ENCODE data around the gene GRIK4. TPM values are rescaled to one million over a fixed set of nuclear protein-coding genes. Genes with fewer than 3 reads are reported as not detected.

Gene GRIK4
- total RNA-seq, 1 donor from 2014 or later = not detected

- no peaks in the 10 kb centered on the region for H3K36me3 Mint-ChIP-seq (ENCODE audit: low read depth)
- H3K4me1 Mint-ChIP-seq (ENCODE audit: low read depth) = peaks cover 7% of the 10 kb centered on the region
- DNase-seq (ENCODE audit: low spot score) = no peak
- intact Hi-C loops (cut with micrococcal nuclease) = no loop called here
- H3K4me3 Mint-ChIP-seq (ENCODE audit: low read depth) = no peak overlapping the region
- peaks cover 7% of the 10 kb centered on the region for H3K27me3 Mint-ChIP-seq (ENCODE audit: low read depth)
- H3K27ac Mint-ChIP-seq = no peak overlapping the region
- no peaks in the 10 kb centered on the region for H3K9me3 Mint-ChIP-seq
These were observed 206.1 kb downstream of the GRIK4 start for GRCh38 chr11:120717623-120718022.

- intact Hi-C loops (cut with micrococcal nuclease) = no loop called here
- no peak overlapping the region for H3K27ac Mint-ChIP-seq
- H3K36me3 Mint-ChIP-seq (ENCODE audit: low read depth) = no peaks in the 10 kb centered on the region
- no peak overlapping the region for H3K4me3 Mint-ChIP-seq (ENCODE audit: low read depth)
- peaks cover 7% of the 10 kb centered on the region for H3K27me3 Mint-ChIP-seq (ENCODE audit: low read depth)
- H3K4me1 Mint-ChIP-seq (ENCODE audit: low read depth) = peaks cover 7% of the 10 kb centered on the region
- no peak for DNase-seq (ENCODE audit: low spot score)
- H3K9me3 Mint-ChIP-seq = no peaks in the 10 kb centered on the region
These were observed 206.6 kb downstream of the GRIK4 start for GRCh38 chr11:120718171-120718570.

GRCh38 chr11:120719348-120719747 is 207.8 kb downstream of the GRIK4 start:
- Mint-ChIP-seq H3K4me3 (ENCODE audit: low read depth) (no peak overlapping the region), H3K27me3 (ENCODE audit: low read depth) (peaks cover 5% of the 10 kb centered on the region), H3K9me3 (no peaks in the 10 kb centered on the region), H3K36me3 (ENCODE audit: low read depth) (no peaks in the 10 kb centered on the region), H3K27ac (no peak overlapping the region), H3K4me1 (ENCODE audit: low read depth) (peaks cover 7% of the 10 kb centered on the region)
- intact Hi-C loops (cut with micrococcal nuclease) = no loop called here
- DNase-seq (ENCODE audit: low spot score) = no peak

- DNase-seq (ENCODE audit: low spot score) = no peak
- H3K27ac Mint-ChIP-seq = no peak overlapping the region
- no peaks in the 10 kb centered on the region for H3K36me3 Mint-ChIP-seq (ENCODE audit: low read depth)
- intact Hi-C loops (cut with micrococcal nuclease) = no loop called here
- H3K4me1 Mint-ChIP-seq (ENCODE audit: low read depth) = no peaks in the 10 kb centered on the region
- H3K9me3 Mint-ChIP-seq = no peaks in the 10 kb centered on the region
- no peak overlapping the region for H3K4me3 Mint-ChIP-seq (ENCODE audit: low read depth)
- H3K27me3 Mint-ChIP-seq (ENCODE audit: low read depth) = no peaks in the 10 kb centered on the region
These were observed 209.2 kb downstream of the GRIK4 start for GRCh38 chr11:120720760-120721159.

- Mint-ChIP-seq H3K36me3 (ENCODE audit: low read depth) (no peaks in the 10 kb centered on the region), H3K4me3 (ENCODE audit: low read depth) (no peak overlapping the region), H3K4me1 (ENCODE audit: low read depth) (no peaks in the 10 kb centered on the region), H3K27ac (no peak overlapping the region), H3K9me3 (no peaks in the 10 kb centered on the region), H3K27me3 (ENCODE audit: low read depth) (no peaks in the 10 kb centered on the region)
- no peak for DNase-seq (ENCODE audit: low spot score)
- intact Hi-C loops (cut with micrococcal nuclease) = no loop called here
These were observed 211.0 kb downstream of the GRIK4 start for GRCh38 chr11:120722524-120722923.

- intact Hi-C loops (cut with micrococcal nuclease) = no loop called here
- Mint-ChIP-seq H3K4me1 (ENCODE audit: low read depth) (no peaks in the 10 kb centered on the region), H3K36me3 (ENCODE audit: low read depth) (no peaks in the 10 kb centered on the region), H3K27me3 (ENCODE audit: low read depth) (no peaks in the 10 kb centered on the region), H3K27ac (no peak overlapping the region), H3K9me3 (peaks cover 5% of the 10 kb centered on the region), H3K4me3 (ENCODE audit: low read depth) (no peak overlapping the region)
- DNase-seq (ENCODE audit: low spot score) = no peak
These were observed 212.2 kb downstream of the GRIK4 start for GRCh38 chr11:120723751-120724150.

- Mint-ChIP-seq H3K4me1 (ENCODE audit: low read depth) (no peaks in the 10 kb centered on the region), H3K4me3 (ENCODE audit: low read depth) (no peak overlapping the region), H3K36me3 (ENCODE audit: low read depth) (no peaks in the 10 kb centered on the region), H3K9me3 (peaks cover 13% of the 10 kb centered on the region), H3K27me3 (ENCODE audit: low read depth) (peaks cover 7% of the 10 kb centered on the region), H3K27ac (no peak overlapping the region)
- no peak for DNase-seq (ENCODE audit: low spot score)
- intact Hi-C loops (cut with micrococcal nuclease) = no loop called here
These were observed 216.2 kb downstream of the GRIK4 start for GRCh38 chr11:120727752-120728151.

GRCh38 chr11:120735035-120735434 is 223.5 kb downstream of the GRIK4 start:
- Mint-ChIP-seq H3K27ac (no peak overlapping the region), H3K9me3 (no peaks in the 10 kb centered on the region), H3K27me3 (ENCODE audit: low read depth) (peaks cover 7% of the 10 kb centered on the region), H3K4me1 (ENCODE audit: low read depth) (no peaks in the 10 kb centered on the region), H3K4me3 (ENCODE audit: low read depth) (no peak overlapping the region), H3K36me3 (ENCODE audit: low read depth) (no peaks in the 10 kb centered on the region)
- intact Hi-C loops (cut with micrococcal nuclease) = no loop called here
- no peak for DNase-seq (ENCODE audit: low spot score)

- Mint-ChIP-seq H3K36me3 (ENCODE audit: low read depth) (no peaks in the 10 kb centered on the region), H3K4me3 (ENCODE audit: low read depth) (no peak overlapping the region)
These were observed 227.0 kb downstream of the GRIK4 start for GRCh38 chr11:120738516-120739046.

GRCh38 chr11:120739780-120740179 is 228.2 kb downstream of the GRIK4 start:
- intact Hi-C loops (cut with micrococcal nuclease) = no loop called here
- H3K27ac Mint-ChIP-seq = no peak overlapping the region
- H3K4me1 Mint-ChIP-seq (ENCODE audit: low read depth) = no peaks in the 10 kb centered on the region
- no peaks in the 10 kb centered on the region for H3K27me3 Mint-ChIP-seq (ENCODE audit: low read depth)
- H3K9me3 Mint-ChIP-seq = no peaks in the 10 kb centered on the region
- H3K36me3 Mint-ChIP-seq (ENCODE audit: low read depth) = no peaks in the 10 kb centered on the region
- H3K4me3 Mint-ChIP-seq (ENCODE audit: low read depth) = no peak overlapping the region
- no peak for DNase-seq (ENCODE audit: low spot score)

More at GRCh38 chr11:120738516-120739046, 227.0 kb downstream of the GRIK4 start:
- no peak overlapping the region for H3K27ac Mint-ChIP-seq
- no peaks in the 10 kb centered on the region for H3K4me1 Mint-ChIP-seq (ENCODE audit: low read depth)
- no peaks in the 10 kb centered on the region for H3K9me3 Mint-ChIP-seq
- intact Hi-C loops (cut with micrococcal nuclease) = no loop called here
- no peaks in the 10 kb centered on the region for H3K27me3 Mint-ChIP-seq (ENCODE audit: low read depth)
- DNase-seq (ENCODE audit: low spot score) = no peak

GRCh38 chr11:120740380-120740779 is 228.8 kb downstream of the GRIK4 start:
- DNase-seq (ENCODE audit: low spot score) = no peak
- H3K9me3 Mint-ChIP-seq = no peaks in the 10 kb centered on the region
- no peaks in the 10 kb centered on the region for H3K27me3 Mint-ChIP-seq (ENCODE audit: low read depth)
- intact Hi-C loops (cut with micrococcal nuclease) = no loop called here
- no peak overlapping the region for H3K27ac Mint-ChIP-seq
- no peaks in the 10 kb centered on the region for H3K4me1 Mint-ChIP-seq (ENCODE audit: low read depth)
- H3K36me3 Mint-ChIP-seq (ENCODE audit: low read depth) = no peaks in the 10 kb centered on the region
- no peak overlapping the region for H3K4me3 Mint-ChIP-seq (ENCODE audit: low read depth)

- H3K36me3 Mint-ChIP-seq (ENCODE audit: low read depth) = no peaks in the 10 kb centered on the region
- H3K27ac Mint-ChIP-seq = no peak overlapping the region
- intact Hi-C loops (cut with micrococcal nuclease) = no loop called here
- no peak overlapping the region for H3K4me3 Mint-ChIP-seq (ENCODE audit: low read depth)
- DNase-seq (ENCODE audit: low spot score) = no peak
- no peaks in the 10 kb centered on the region for H3K9me3 Mint-ChIP-seq
- no peaks in the 10 kb centered on the region for H3K27me3 Mint-ChIP-seq (ENCODE audit: low read depth)
- H3K4me1 Mint-ChIP-seq (ENCODE audit: low read depth) = no peaks in the 10 kb centered on the region
These were observed 232.8 kb downstream of the GRIK4 start for GRCh38 chr11:120744016-120744994.

- Mint-ChIP-seq H3K9me3 (no peaks in the 10 kb centered on the region), H3K36me3 (ENCODE audit: low read depth) (no peaks in the 10 kb centered on the region), H3K27me3 (ENCODE audit: low read depth) (no peaks in the 10 kb centered on the region), H3K27ac (no peak overlapping the region), H3K4me3 (ENCODE audit: low read depth) (no peak overlapping the region), H3K4me1 (ENCODE audit: low read depth) (no peaks in the 10 kb centered on the region)
- intact Hi-C loops (cut with micrococcal nuclease) = no loop called here
- DNase-seq (ENCODE audit: low spot score) = no peak
These were observed 234.8 kb downstream of the GRIK4 start for GRCh38 chr11:120746376-120746775.

All from activated T-helper 2 cell treated with anti-CD3 and anti-CD28 coated beads, Interferon-gamma antibody, Interleukin-2, Interleukin-4, amounts not matched to agents 10 μg/mL and 5 μg/mL and 100 μg/mL, durations not matched to agents 14 hours and 24 hours and 36 hours (primary cell).